ENCODE measurements around the gene KMT2E.

KMT2E gene

DNA sequence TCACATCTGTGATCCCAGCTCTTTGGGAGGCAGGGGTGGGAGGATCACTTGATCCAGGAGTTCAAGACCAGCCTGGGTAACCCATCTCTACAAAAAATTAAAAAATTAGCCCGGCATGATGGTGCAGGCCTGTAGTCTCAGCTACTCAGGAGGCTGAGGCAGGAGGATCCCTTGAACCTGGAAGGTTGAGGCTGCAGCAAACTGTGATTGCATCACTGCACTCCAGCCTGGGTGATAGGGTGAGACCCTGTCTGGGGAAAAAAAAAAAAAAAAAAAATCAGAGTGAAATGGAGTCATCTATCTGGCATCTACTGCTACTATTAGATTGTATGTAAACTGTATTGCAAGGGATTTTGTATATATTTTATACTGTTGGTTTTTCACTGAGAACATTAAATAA is 59.1 kb downstream of the KMT2E start:
- H3K4me3 ChIP-seq (ENCODE audit: low read depth, low read length) = no peak overlapping the region
- H3K27ac ChIP-seq = no peak overlapping the region
- H3K9me3 ChIP-seq (ENCODE audit: severe bottlenecking) = no peaks in the 10 kb centered on the region
- peaks cover 79% of the 10 kb centered on the region for H3K36me3 ChIP-seq
- no peaks in the 10 kb centered on the region for H3K27me3 ChIP-seq (ENCODE audit: insufficient read depth, low read depth, severe bottlenecking)
- DNase-seq = no peak
- TF ChIP-seq, protein P1, sequence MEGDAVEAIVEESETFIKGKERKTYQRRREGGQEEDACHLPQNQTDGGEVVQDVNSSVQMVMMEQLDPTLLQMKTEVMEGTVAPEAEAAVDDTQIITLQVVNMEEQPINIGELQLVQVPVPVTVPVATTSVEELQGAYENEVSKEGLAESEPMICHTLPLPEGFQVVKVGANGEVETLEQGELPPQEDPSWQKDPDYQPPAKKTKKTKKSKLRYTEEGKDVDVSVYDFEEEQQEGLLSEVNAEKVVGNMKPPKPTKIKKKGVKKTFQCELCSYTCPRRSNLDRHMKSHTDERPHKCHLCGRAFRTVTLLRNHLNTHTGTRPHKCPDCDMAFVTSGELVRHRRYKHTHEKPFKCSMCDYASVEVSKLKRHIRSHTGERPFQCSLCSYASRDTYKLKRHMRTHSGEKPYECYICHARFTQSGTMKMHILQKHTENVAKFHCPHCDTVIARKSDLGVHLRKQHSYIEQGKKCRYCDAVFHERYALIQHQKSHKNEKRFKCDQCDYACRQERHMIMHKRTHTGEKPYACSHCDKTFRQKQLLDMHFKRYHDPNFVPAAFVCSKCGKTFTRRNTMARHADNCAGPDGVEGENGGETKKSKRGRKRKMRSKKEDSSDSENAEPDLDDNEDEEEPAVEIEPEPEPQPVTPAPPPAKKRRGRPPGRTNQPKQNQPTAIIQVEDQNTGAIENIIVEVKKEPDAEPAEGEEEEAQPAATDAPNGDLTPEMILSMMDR (IDR thresholded peaks at IDR 0.05; ENCODE audit: low read depth, low read length) = no peak

DNA sequence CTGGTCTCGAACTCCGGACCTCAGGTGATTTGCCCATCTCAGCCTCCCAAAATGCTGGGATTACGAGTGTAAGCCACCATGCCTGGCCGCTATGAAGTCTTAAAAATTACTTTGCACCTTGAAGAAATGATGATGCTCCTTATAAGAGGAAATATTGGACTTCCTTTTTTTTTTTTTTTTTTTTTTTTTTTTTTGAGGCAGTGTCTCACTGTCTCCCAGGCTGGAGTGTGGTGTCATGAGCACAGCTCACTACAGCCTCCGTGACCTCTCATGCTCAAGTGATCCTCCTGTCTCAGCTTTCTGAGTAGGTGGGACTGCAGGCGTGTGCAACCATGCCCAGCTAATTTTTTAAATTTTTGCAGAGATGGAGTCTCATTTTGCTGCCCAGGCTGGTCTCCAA is 65.3 kb downstream of the KMT2E start:
- no peak overlapping the region for H3K27ac ChIP-seq
- no peak overlapping the region for H3K4me3 ChIP-seq (ENCODE audit: low read depth, low read length)
- H3K27me3 ChIP-seq (ENCODE audit: insufficient read depth, low read depth, severe bottlenecking) = no peaks in the 10 kb centered on the region
- no peak for DNase-seq
- no peaks in the 10 kb centered on the region for H3K9me3 ChIP-seq (ENCODE audit: severe bottlenecking)
- TF ChIP-seq, protein P1 (IDR thresholded peaks at IDR 0.05; ENCODE audit: low read depth, low read length) = no peak
- H3K36me3 ChIP-seq = peaks cover 85% of the 10 kb centered on the region

DNA sequence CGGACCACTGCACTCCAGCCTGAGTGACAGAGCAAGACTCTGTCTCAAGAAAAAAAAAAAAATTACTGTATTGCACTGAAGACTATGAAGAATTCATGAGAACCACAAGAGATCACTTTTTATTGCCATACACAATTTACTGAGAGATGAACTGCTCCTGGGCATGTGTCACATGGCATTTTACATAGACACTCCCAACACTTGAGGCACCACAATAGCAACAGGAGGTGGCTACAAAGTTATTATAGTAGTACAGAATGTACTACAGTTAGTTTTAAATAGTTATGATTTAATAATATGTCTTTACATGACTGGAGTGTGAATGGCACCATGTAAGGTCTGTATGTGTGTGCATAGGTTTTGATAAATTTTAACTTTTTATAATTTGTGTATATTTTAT is 70.6 kb downstream of the KMT2E start:
- H3K36me3 ChIP-seq = peaks cover 64% of the 10 kb centered on the region

DNA sequence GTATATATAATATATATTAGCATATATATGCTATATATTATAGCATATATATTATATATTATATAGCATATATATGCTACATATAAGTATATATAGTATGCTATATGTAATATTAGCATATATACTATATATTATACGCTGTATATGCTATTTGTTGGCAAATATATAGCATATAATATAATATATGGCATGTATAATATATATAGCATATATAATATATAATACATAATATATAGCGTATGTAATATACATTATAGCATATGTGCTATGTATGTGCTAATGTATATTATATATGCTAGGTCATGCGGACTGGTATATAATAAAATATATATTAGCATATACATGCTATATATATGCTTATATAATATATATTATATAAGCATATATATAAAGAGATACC is 72.8 kb downstream of the KMT2E start:
- Histone ChIP-seq H3K36me3 (peaks cover 59% of the 10 kb centered on the region), H3K27me3 (ENCODE audit: insufficient read depth, low read depth, severe bottlenecking) (no peaks in the 10 kb centered on the region), H3K9me3 (ENCODE audit: severe bottlenecking) (no peaks in the 10 kb centered on the region), H3K4me3 (ENCODE audit: low read depth, low read length) (no peak overlapping the region), H3K27ac (no peak overlapping the region)
- no peak for DNase-seq
- TF ChIP-seq, protein P1 (IDR thresholded peaks at IDR 0.05; ENCODE audit: low read depth, low read length) = no peak

More for the DNA sequence above, 70.6 kb downstream of the KMT2E start:
- TF ChIP-seq, protein P1 (IDR thresholded peaks at IDR 0.05; ENCODE audit: low read depth, low read length) = no peak
- no peak for DNase-seq
- Histone ChIP-seq H3K27me3 (ENCODE audit: insufficient read depth, low read depth, severe bottlenecking) (no peaks in the 10 kb centered on the region), H3K4me3 (ENCODE audit: low read depth, low read length) (no peak overlapping the region), H3K9me3 (ENCODE audit: severe bottlenecking) (no peaks in the 10 kb centered on the region), H3K27ac (no peak overlapping the region)

DNA sequence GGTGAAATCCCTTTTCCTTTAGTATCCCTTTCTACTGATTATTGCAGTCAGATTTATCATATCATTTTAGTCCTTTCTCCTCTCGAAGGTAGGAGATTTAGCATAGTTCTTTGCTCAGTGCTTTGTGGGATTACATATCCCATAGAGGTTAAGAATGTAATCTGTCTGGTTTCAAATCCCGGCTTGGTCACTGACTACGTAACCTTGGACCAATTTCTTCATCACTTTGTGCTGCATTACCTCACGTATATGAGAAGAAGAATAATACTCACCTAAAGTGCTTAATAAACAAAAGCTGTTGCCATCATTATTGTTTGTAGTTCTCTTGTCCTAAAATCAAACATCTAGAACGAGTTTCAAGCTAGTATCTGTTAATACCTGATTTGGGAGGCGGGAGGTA is 74.0 kb downstream of the KMT2E start:
- Histone ChIP-seq H3K27me3 (ENCODE audit: insufficient read depth, low read depth, severe bottlenecking) (no peaks in the 10 kb centered on the region), H3K9me3 (ENCODE audit: severe bottlenecking) (no peaks in the 10 kb centered on the region), H3K4me3 (ENCODE audit: low read depth, low read length) (no peak overlapping the region), H3K27ac (no peak overlapping the region), H3K36me3 (peaks cover 59% of the 10 kb centered on the region)
- DNase-seq = no peak
- TF ChIP-seq, protein P1 (IDR thresholded peaks at IDR 0.05; ENCODE audit: low read depth, low read length) = no peak

DNA sequence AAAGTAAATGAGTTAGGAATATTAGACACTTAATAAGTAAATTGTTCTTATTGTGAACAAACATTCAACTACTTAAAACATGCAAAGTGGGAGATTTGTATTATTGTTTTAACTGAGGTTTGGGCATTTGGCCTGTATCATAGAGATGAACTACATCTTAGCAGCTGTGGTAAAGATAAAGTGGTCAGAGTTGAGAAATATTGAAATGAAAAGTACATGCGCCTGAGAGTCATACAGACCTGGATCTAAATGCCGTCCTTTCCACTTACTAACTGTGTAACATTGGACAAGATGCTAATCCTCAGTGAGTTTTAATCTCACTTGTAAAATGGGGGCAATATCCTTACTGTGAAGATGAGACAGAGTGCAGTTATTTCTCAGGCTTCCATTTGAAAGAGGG is 74.5 kb downstream of the KMT2E start:
- no peaks in the 10 kb centered on the region for H3K9me3 ChIP-seq (ENCODE audit: severe bottlenecking)
- H3K36me3 ChIP-seq = peaks cover 57% of the 10 kb centered on the region
- H3K27me3 ChIP-seq (ENCODE audit: insufficient read depth, low read depth, severe bottlenecking) = no peaks in the 10 kb centered on the region
- H3K4me3 ChIP-seq (ENCODE audit: low read depth, low read length) = no peak overlapping the region
- no peak overlapping the region for H3K27ac ChIP-seq
- no peak for DNase-seq
- TF ChIP-seq, protein P1 (IDR thresholded peaks at IDR 0.05; ENCODE audit: low read depth, low read length) = no peak
